ENCODE results near the gene TBXAS1. TPM values are rescaled to one million over a fixed set of nuclear protein-coding genes. Genes with fewer than 3 reads are reported as not detected.

Gene TBXAS1
- total RNA-seq, 1 donor from 2014 or later: 3.8 TPM

GRCh38 chr7:139906879-139907278, 77.8 kb downstream of the TBXAS1 start:
- Histone ChIP-seq H3K9me3 (peaks cover 0 to 5% of the 10 kb centered on the region in 2 donors), H3K36me3 (no peaks in the 10 kb centered on the region), H3K27ac (no peak overlapping the region), H3K4me3 (no peak overlapping the region), H3K4me1 (no peaks in the 10 kb centered on the region), H3K27me3 (no peaks in the 10 kb centered on the region)
- TF ChIP-seq, protein P1, sequence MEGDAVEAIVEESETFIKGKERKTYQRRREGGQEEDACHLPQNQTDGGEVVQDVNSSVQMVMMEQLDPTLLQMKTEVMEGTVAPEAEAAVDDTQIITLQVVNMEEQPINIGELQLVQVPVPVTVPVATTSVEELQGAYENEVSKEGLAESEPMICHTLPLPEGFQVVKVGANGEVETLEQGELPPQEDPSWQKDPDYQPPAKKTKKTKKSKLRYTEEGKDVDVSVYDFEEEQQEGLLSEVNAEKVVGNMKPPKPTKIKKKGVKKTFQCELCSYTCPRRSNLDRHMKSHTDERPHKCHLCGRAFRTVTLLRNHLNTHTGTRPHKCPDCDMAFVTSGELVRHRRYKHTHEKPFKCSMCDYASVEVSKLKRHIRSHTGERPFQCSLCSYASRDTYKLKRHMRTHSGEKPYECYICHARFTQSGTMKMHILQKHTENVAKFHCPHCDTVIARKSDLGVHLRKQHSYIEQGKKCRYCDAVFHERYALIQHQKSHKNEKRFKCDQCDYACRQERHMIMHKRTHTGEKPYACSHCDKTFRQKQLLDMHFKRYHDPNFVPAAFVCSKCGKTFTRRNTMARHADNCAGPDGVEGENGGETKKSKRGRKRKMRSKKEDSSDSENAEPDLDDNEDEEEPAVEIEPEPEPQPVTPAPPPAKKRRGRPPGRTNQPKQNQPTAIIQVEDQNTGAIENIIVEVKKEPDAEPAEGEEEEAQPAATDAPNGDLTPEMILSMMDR (IDR thresholded peaks at IDR 0.05): no peak
- no peak for DNase-seq (ENCODE audit: low spot score in 2 of 2)
- intact Hi-C loops (cut with DNase I): no loop called here

DNA sequence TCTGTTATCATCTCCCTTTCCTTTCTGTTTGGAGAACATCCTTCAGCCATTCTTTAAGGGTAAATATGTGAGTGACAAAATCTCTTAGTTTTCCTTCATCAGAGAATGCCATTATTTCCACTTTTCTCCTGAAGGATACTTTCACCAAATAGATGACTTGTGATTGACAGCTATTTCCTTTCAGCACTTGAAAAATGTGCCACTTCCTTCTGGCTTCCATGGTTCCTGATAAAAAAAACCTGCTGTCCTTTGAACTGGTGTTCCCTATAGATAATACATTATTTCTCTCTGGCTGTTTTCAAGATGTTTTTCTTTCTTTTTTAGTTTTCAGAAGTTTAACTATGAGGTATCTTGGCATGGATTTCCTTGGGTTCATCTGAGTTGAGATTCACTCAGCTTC, 79.7 kb downstream of the TBXAS1 start:
- DNase-seq (ENCODE audit: low spot score in 2 of 2): no peak
- Histone ChIP-seq H3K27ac (no peak overlapping the region), H3K9me3 (no peaks in the 10 kb centered on the region), H3K27me3 (no peaks in the 10 kb centered on the region), H3K4me1 (no peaks in the 10 kb centered on the region), H3K36me3 (no peaks in the 10 kb centered on the region), H3K4me3 (no peak overlapping the region)
- intact Hi-C loops (cut with DNase I): no loop called here
- TF ChIP-seq, protein P1 (IDR thresholded peaks at IDR 0.05): no peak

DNA sequence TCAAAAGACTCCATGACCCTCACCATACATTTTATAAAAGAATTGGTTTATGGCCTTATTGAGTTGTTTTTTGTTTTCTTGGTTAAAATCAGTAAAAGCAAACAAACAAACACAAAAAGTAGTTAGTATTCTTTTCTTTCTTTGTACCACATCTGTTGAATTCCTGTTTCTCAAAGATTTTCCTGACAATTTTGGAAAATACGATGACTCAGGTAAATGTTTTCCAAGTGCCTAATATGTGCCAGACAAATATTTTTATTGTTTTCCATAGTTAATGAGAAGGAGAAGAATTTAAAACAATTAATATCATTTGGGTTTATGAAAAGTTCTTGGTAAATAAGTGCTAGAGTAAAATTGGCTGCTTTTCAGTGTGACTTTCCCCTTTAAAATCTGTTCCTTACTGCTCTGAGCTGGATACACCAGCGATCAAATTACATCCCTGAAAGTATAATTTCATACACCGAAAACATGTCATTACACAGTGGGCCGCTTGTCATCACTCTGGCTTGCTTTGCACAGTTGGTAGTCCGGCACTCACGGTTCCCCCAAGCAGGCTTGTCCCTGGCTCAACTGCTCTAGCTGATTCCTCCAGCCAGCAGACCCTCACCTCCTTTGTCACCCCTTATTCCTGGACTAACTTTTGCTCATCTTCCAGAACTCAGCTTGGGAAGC, 80.5 kb downstream of the TBXAS1 start:
- Histone ChIP-seq H3K4me1 (no peaks in the 10 kb centered on the region), H3K27me3 (no peaks in the 10 kb centered on the region), H3K4me3 (no peak overlapping the region), H3K9me3 (no peaks in the 10 kb centered on the region), H3K27ac (no peak overlapping the region), H3K36me3 (no peaks in the 10 kb centered on the region)
- no peak for DNase-seq (ENCODE audit: low spot score in 2 of 2)
- intact Hi-C loops (cut with DNase I): no loop called here
- TF ChIP-seq, protein P1 (IDR thresholded peaks at IDR 0.05): no peak

- Histone ChIP-seq H3K4me3 (no peak overlapping the region), H3K4me1 (peaks cover 0 to 6% of the 10 kb centered on the region in 2 donors), H3K27ac (no peak overlapping the region), H3K36me3 (no peaks in the 10 kb centered on the region), H3K27me3 (no peaks in the 10 kb centered on the region), H3K9me3 (no peaks in the 10 kb centered on the region)
- TF ChIP-seq, protein P1 (IDR thresholded peaks at IDR 0.05): no peak
- DNase-seq (ENCODE audit: low spot score in 2 of 2): no peak
- intact Hi-C loops (cut with DNase I): no loop called here
Measured at GRCh38 chr7:139913021-139913844, 84.2 kb downstream of the TBXAS1 start.

- Histone ChIP-seq H3K4me1 (peaks cover 4 to 6% of the 10 kb centered on the region in 2 donors), H3K4me3 (no peak overlapping the region)
Measured at GRCh38 chr7:139913845-139914135, 84.7 kb downstream of the TBXAS1 start.

More at GRCh38 chr7:139913845-139914135, 84.7 kb downstream of the TBXAS1 start:
- DNase-seq (ENCODE audit: low spot score in 2 of 2): no peak
- H3K9me3 ChIP-seq: no peaks in the 10 kb centered on the region
- no peaks in the 10 kb centered on the region for H3K27me3 ChIP-seq
- H3K27ac ChIP-seq: no peak overlapping the region
- no peaks in the 10 kb centered on the region for H3K36me3 ChIP-seq
- TF ChIP-seq, protein P1 (IDR thresholded peaks at IDR 0.05): no peak
- intact Hi-C loops (cut with DNase I): no loop called here
